Measurements from ENCODE around the gene VSIG10L2. TPM values are rescaled to one million over a fixed set of nuclear protein-coding genes. Genes with fewer than 3 reads are reported as not detected.
A peak's percentile ranks its signal among the peaks of the same experiment; 100 is the strongest.

Gene VSIG10L2
- total RNA-seq (under 1 TPM in 1 of 2 donors, not detected in 1; 0.48 TPM), polyA plus RNA-seq (not detected)
- long read RNA-seq, donor 1: 0 reads
- long read RNA-seq, donor 2, partial matches to known transcripts: 0 of 8 reads
- long read RNA-seq, donor 2, other reads (novel, unspliced or antisense): 8 of 8 reads

GRCh38 chr11:125945797-125946520 lies at the start of gene VSIG10L2:
TSS of gene VSIG10L2 (plus strand) at chr11:125946044. CDS start at chr11:125946056, 12 bp downstream.
- peak in 1 of 2 donors; percentile 51 for DNase-seq
- no peak within 1 kb of the TSS for H3K27ac ChIP-seq (ENCODE audit: low read depth in 1 of 2, low read length in 2 of 2)
- 84 to 88% methylated on average over 8 of the region's 8 CpGs for WGBS, 2 donors
- no peak within 1 kb of the TSS for H3K4me3 ChIP-seq (ENCODE audit: low read length in 2 of 2)
- intact Hi-C loops (cut with DNase I): no loop called here
- no peaks in the 10 kb centered on the region for H3K36me3 ChIP-seq (ENCODE audit: control insufficient read depth in 1 of 2, insufficient read depth in 2 of 2, low read length in 1 of 2)
- ATAC-seq (ENCODE audit: low FRiP score): no peak
- H3K9me3 ChIP-seq (ENCODE audit: control insufficient read depth, low read length): no peaks in the 10 kb centered on the region
- no peaks in the 10 kb centered on the region for H3K27me3 ChIP-seq (ENCODE audit: control insufficient read depth in 1 of 2, insufficient read depth in 2 of 2, low read length in 1 of 2)
- H3K4me1 ChIP-seq (ENCODE audit: control insufficient read depth in 1 of 2, insufficient read depth in 2 of 2, low read length in 2 of 2): no peaks in the 10 kb centered on the region

GRCh38 chr11:125901872-125902271 lies 44.0 kb upstream of the VSIG10L2 start:
- intact Hi-C loops (cut with DNase I): no loop called here
- Histone ChIP-seq H3K36me3 (ENCODE audit: control insufficient read depth in 1 of 2, insufficient read depth in 2 of 2, low read length in 1 of 2) (peaks cover 0 to 2% of the 10 kb centered on the region in 2 donors), H3K4me1 (ENCODE audit: control insufficient read depth in 1 of 2, insufficient read depth in 2 of 2, low read length in 2 of 2) (no peaks in the 10 kb centered on the region), H3K27me3 (ENCODE audit: control insufficient read depth in 1 of 2, insufficient read depth in 2 of 2, low read length in 1 of 2) (no peaks in the 10 kb centered on the region), H3K4me3 (ENCODE audit: low read length in 2 of 2) (no peak overlapping the region), H3K9me3 (ENCODE audit: control insufficient read depth, low read length) (no peaks in the 10 kb centered on the region), H3K27ac (ENCODE audit: low read depth in 1 of 2, low read length in 2 of 2) (no peak overlapping the region)
- ATAC-seq (ENCODE audit: low FRiP score): no peak
- 81 to 84% methylated on average over 6 of the region's 6 CpGs for WGBS, 2 donors
- no peak for DNase-seq

GRCh38 chr11:125902277-125902926 lies 43.4 kb upstream of the VSIG10L2 start:
- H3K4me3 ChIP-seq (ENCODE audit: low read length in 2 of 2): peak overlapping the region; percentile 48 to 95
- H3K36me3 ChIP-seq (ENCODE audit: control insufficient read depth in 1 of 2, insufficient read depth in 2 of 2, low read length in 1 of 2): peaks cover 0 to 2% of the 10 kb centered on the region in 2 donors
- H3K27ac ChIP-seq (ENCODE audit: low read depth in 1 of 2, low read length in 2 of 2): peak overlapping the region in 1 of 2 donors; percentile 95
- H3K4me1 ChIP-seq (ENCODE audit: control insufficient read depth in 1 of 2, insufficient read depth in 2 of 2, low read length in 2 of 2): no peaks in the 10 kb centered on the region
- H3K9me3 ChIP-seq (ENCODE audit: control insufficient read depth, low read length): no peaks in the 10 kb centered on the region
- H3K27me3 ChIP-seq (ENCODE audit: control insufficient read depth in 1 of 2, insufficient read depth in 2 of 2, low read length in 1 of 2): no peaks in the 10 kb centered on the region
- no peak for ATAC-seq (ENCODE audit: low FRiP score)
- intact Hi-C loops (cut with DNase I): no loop called here
- no peak for DNase-seq
- 46 to 51% methylated on average over 20 of the region's 20 CpGs for WGBS, 2 donors

- Histone ChIP-seq H3K27ac (ENCODE audit: low read depth in 1 of 2, low read length in 2 of 2) (peak within 1 kb of the TSS in 1 of 2 donors; percentile 95), H3K27me3 (ENCODE audit: control insufficient read depth in 1 of 2, insufficient read depth in 2 of 2, low read length in 1 of 2) (no peaks in the 10 kb centered on the region), H3K9me3 (ENCODE audit: control insufficient read depth, low read length) (no peaks in the 10 kb centered on the region), H3K36me3 (ENCODE audit: control insufficient read depth in 1 of 2, insufficient read depth in 2 of 2, low read length in 1 of 2) (peaks cover 0 to 2% of the 10 kb centered on the region in 2 donors), H3K4me3 (ENCODE audit: low read length in 2 of 2) (peak within 1 kb of the TSS; percentile 48 to 95), H3K4me1 (ENCODE audit: control insufficient read depth in 1 of 2, insufficient read depth in 2 of 2, low read length in 2 of 2) (no peaks in the 10 kb centered on the region)
- intact Hi-C loops (cut with DNase I): no loop called here
- DNase-seq: peak; percentile 93 to 97
- 2% methylated on average over 31 of the region's 31 CpGs for WGBS, 2 donors
- ATAC-seq (ENCODE audit: low FRiP score): peak; percentile 95
Measured at GRCh38 chr11:125902927-125903710, 42.7 kb upstream of the VSIG10L2 start, which contains the start of gene PUS3. TSS of gene PUS3 (minus strand) at chr11:125903206. CDS start at chr11:125896284, 6,922 bp downstream.

GRCh38 chr11:125903711-125904659 lies 41.9 kb upstream of the VSIG10L2 start, which contains the start of gene DDX25:
TSS of gene DDX25 (plus strand) at chr11:125904508. CDS start at chr11:125904518, 10 bp downstream.
- DNase-seq (no peak), ATAC-seq (ENCODE audit: low FRiP score) (no peak)
- Histone ChIP-seq H3K4me3 (ENCODE audit: low read length in 2 of 2) (peak within 1 kb of the TSS in 1 of 2 donors; percentile 50), H3K4me1 (ENCODE audit: control insufficient read depth in 1 of 2, insufficient read depth in 2 of 2, low read length in 2 of 2) (no peaks in the 10 kb centered on the region), H3K9me3 (ENCODE audit: control insufficient read depth, low read length) (no peaks in the 10 kb centered on the region), H3K36me3 (ENCODE audit: control insufficient read depth in 1 of 2, insufficient read depth in 2 of 2, low read length in 1 of 2) (peaks cover 0 to 2% of the 10 kb centered on the region in 2 donors), H3K27me3 (ENCODE audit: control insufficient read depth in 1 of 2, insufficient read depth in 2 of 2, low read length in 1 of 2) (no peaks in the 10 kb centered on the region), H3K27ac (ENCODE audit: low read depth in 1 of 2, low read length in 2 of 2) (no peak within 1 kb of the TSS)
- WGBS, 2 donors: 2 to 4% methylated on average over 78 to 81 of the region's 81 CpGs
- intact Hi-C loops (cut with DNase I): no loop called here

- Histone ChIP-seq H3K36me3 (ENCODE audit: control insufficient read depth in 1 of 2, insufficient read depth in 2 of 2, low read length in 1 of 2) (peaks cover 0 to 2% of the 10 kb centered on the region in 2 donors), H3K9me3 (ENCODE audit: control insufficient read depth, low read length) (no peaks in the 10 kb centered on the region), H3K4me1 (ENCODE audit: control insufficient read depth in 1 of 2, insufficient read depth in 2 of 2, low read length in 2 of 2) (no peaks in the 10 kb centered on the region), H3K27ac (ENCODE audit: low read depth in 1 of 2, low read length in 2 of 2) (no peak overlapping the region), H3K4me3 (ENCODE audit: low read length in 2 of 2) (no peak overlapping the region), H3K27me3 (ENCODE audit: control insufficient read depth in 1 of 2, insufficient read depth in 2 of 2, low read length in 1 of 2) (no peaks in the 10 kb centered on the region)
- WGBS, 2 donors: 47 to 50% methylated on average over 11 of the region's 11 CpGs
- ATAC-seq (ENCODE audit: low FRiP score) (no peak), DNase-seq (no peak)
- intact Hi-C loops (cut with DNase I): no loop called here
Measured at GRCh38 chr11:125904678-125905077, 41.2 kb upstream of the VSIG10L2 start.

- Histone ChIP-seq H3K27ac (ENCODE audit: low read depth in 1 of 2, low read length in 2 of 2) (no peak overlapping the region), H3K9me3 (ENCODE audit: control insufficient read depth, low read length) (no peaks in the 10 kb centered on the region), H3K4me3 (ENCODE audit: low read length in 2 of 2) (no peak overlapping the region), H3K36me3 (ENCODE audit: control insufficient read depth in 1 of 2, insufficient read depth in 2 of 2, low read length in 1 of 2) (no peaks in the 10 kb centered on the region), H3K27me3 (ENCODE audit: control insufficient read depth in 1 of 2, insufficient read depth in 2 of 2, low read length in 1 of 2) (no peaks in the 10 kb centered on the region), H3K4me1 (ENCODE audit: control insufficient read depth in 1 of 2, insufficient read depth in 2 of 2, low read length in 2 of 2) (no peaks in the 10 kb centered on the region)
- intact Hi-C loops (cut with DNase I): no loop called here
- DNase-seq (no peak), ATAC-seq (ENCODE audit: low FRiP score) (no peak)
- 73 to 82% methylated on average over 8 of the region's 8 CpGs for WGBS, 2 donors
Measured at GRCh38 chr11:125910226-125910849, 35.5 kb upstream of the VSIG10L2 start.

All from aorta (tissue), 5 donors.